HG03175 (cell line): Measurements from ENCODE around the gene FBXW10.
"Not testable (repeated sequence)": the region's sequence is repeated elsewhere in the genome, so short reads cannot be mapped to it uniquely, and the experiment has no call there.

Experiments
- ATAC-seq: cut with Tn5 transposase; IDR thresholded peaks from one replicate; pipeline ENCODE4 v1.9.1; 2021; ENCODE audit warnings: mild to moderate bottlenecking, moderate library complexity; ENCODE audit not compliant: unreplicated experiment

The FBXW10 gene, protein sequence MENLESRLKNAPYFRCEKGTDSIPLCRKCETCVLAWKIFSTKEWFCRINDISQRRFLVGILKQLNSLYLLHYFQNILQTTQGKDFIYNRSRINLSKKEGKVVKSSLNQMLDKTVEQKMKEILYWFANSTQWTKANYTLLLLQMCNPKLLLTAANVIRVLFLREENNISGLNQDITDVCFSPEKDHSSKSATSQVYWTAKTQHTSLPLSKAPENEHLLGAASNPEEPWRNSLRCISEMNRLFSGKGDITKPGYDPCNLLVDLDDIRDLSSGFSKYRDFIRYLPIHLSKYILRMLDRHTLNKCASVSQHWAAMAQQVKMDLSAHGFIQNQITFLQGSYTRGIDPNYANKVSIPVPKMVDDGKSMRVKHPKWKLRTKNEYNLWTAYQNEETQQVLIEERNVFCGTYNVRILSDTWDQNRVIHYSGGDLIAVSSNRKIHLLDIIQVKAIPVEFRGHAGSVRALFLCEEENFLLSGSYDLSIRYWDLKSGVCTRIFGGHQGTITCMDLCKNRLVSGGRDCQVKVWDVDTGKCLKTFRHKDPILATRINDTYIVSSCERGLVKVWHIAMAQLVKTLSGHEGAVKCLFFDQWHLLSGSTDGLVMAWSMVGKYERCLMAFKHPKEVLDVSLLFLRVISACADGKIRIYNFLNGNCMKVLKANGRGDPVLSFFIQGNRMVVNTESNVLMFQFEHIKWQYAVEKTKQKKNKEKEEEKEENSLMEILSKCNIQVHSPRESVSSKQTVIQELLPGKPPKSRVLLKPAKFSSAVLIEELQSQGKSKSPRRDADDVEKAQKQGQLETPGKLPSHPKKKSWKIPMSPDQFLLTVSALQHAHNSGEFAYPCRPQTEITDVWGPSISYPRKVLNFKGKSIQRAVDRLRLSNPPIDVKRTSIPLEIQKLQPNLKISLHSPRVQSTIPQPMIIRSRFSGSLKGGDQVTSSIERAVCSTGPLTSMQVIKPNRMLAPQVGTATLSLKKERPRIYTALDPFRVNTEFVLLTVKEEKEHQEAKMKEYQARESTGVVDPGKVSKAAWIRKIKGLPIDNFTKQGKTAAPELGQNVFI

DNA sequence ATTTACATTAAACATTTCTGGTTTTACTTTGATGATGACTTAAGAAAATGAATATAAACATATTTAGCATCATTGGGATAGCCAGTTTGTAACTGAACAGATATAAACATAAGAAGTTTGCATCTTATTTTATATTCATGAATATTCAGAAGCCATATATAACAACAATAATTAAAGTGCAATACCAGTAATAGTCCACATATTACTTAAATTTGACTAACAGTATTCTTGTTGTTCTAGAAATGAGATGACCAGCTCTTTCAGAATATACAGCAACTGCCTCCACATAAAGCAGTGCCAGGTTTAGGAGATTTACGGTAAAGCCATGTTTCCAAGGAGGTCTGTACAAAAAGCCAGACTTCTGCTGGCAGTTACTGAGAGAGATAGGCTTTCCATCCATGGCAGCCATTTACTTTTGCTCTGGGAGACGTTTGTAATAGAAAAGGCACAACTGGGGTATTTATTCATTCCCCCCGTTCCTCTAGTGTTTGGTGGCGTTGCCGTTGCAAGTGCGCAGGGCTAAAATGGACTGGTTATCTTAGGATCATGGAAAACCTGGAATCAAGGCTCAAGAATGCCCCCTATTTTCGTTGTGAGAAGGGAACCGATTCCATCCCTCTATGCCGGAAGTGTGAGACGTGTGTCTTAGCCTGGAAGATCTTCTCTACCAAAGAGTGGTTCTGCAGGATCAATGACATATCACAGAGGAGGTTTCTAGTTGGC is at the start of gene FBXW10:
FBXW10 (plus strand) TSS at position 356 of the 723 bp plus-strand sequence; CDS start at position 547, 191 bp downstream.
- ATAC-seq: not testable (repeated sequence)

DNA sequence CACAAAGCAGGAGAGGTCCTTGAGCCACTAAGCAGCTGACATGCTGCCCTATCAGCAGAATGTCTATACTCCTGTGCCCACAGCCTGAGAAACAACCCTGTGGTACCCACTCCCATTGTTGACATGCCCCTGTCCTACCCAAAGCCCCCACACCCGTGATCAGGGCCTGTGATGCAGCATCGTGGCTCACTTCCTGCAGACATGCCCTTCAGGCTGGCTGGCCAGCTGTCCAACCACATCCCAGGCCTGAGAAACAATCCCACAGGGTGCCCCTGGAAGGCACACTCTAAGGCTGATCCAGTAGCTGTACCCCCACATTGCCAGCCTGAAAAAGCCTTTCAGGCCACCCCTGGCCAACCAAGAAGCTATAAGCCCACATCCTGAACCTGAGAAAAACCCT is 48.7 kb upstream of the FBXW10 start:
- ATAC-seq: not testable (repeated sequence)

DNA sequence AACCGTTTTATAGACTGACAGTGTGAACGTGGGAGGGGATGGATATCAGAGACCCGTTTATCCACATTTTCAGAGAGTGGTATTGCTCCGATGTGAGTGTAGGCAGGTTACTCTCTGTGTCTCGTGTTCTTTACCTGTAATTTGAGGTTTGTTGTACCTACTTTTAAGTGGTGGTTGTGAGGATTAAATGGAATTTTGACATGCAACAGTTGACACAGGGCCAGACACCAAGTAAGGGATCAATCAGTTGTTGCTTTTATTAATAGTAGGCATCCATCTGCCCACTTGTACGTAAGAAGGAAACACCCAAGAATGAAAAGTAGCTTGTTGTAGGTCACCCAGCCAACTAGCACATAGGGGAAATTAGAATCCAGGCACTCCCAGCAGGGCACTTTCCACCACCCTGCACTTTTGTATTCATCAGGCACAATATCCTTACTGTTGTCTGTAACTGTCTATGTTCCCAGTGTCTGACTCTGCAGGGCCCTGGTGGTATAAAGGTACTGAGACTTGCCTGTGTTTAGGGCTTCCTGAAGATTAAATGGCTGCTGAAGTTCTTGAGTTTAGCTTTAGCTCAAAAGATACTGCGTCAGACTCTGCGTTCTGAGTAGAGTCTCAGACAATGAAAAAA is 45.3 kb upstream of the FBXW10 start:
- ATAC-seq: not testable (repeated sequence)

DNA sequence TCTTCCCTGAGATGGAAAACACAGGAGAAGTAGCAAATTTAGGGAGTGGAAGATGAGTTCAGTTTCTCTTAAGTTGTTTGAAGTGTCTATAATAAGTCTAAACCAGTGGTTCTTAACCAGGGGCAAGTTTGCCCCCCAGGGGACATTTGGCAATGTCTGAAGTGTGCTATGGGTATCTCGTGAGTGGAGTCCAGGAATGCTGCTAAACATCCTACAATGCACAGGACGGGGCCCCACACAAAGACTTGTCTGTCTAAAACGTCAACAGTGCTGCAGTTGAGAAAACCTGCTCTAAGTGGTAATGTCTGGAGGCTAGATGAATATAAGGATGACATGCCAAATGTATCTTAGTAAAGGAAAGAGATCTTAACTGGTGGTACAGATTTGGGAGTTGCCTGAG is 37.9 kb upstream of the FBXW10 start:
- not testable (repeated sequence) for ATAC-seq

DNA sequence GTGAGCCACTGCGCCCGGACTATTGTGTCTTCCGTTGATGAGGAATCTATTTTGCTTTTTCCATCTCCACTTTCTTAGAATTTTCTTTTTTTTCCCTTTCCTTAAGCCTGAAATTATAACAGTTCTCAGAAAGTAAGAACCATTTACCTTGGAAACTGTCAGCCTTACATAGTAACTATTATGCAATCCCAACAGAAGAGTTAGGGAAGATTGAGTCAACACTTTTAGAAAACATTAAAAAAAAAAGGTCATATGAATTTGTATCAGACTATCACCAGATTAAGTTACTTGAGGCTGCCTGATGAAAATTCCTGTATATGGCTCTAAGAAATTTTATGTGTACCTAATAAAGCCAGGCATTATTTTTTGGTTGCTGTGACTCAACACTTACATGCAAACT is 35.6 kb upstream of the FBXW10 start:
- ATAC-seq: not testable (repeated sequence)

DNA sequence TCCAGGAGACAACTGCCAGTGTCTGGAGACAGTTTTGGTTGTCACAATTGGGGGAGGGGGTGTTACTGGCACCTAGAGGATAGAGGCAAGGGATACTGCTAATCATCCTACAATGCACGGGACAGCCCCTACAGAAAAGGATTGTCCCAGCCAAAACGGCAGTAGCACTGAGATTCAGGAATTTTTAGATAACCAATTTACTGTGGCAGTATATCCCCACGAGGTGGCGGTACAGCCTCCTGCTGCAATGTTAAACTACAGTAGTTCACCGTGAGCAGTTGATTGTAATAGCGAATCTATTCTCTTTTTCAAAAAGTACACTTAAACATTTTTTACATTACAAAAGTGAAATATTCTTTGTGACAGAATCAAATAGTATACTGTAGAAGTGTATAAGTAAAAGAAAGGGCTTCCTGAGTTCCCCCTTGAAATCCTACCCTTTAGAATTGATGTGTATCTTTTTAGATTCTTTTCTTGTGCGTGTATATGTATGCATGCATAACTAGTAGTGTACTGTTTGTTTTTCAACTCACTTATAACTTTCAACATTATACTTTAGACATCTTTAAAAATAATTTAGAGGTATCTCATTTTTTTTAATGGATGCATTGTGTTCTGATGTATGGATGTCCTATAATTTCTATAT is 31.4 kb upstream of the FBXW10 start:
- ATAC-seq: not testable (repeated sequence)

DNA sequence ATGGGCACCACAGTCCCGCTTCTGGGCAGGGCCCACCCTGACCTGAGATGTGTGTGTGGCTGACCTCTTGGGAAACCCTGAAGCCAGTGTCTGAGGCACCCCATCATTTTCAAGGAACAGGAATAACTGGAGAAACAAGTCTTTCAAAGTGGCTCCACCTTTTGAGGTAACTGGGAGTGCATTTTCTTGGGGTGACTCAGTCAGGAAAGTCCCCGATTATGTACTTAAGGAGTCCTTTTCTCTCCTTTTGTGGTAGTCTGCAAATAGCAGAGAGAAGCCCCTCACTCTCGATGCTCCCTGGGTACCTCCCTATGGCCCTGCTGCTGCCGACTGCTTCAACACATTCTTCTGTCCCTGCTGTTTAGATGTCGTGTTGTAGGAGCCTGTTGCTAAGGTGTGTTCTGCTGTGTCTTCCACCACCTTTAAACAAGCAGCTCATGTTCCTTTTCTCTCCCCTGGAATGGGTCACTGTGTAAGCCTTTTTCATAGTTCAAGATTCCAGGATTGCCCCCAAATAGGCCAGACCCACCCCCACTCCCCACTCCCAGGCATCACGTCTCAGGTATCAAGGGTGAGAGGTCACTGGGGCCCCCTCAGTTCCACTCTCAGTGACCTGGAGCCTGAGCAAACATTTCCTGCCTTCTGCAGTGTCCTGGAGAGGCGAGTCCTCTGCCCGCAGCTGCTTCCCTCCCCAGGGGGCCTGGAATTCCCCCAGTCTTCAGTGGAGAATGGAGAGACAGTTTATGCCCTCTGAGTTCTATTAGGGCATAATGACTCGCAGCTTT is 25.0 kb upstream of the FBXW10 start:
- ATAC-seq: not testable (repeated sequence)

DNA sequence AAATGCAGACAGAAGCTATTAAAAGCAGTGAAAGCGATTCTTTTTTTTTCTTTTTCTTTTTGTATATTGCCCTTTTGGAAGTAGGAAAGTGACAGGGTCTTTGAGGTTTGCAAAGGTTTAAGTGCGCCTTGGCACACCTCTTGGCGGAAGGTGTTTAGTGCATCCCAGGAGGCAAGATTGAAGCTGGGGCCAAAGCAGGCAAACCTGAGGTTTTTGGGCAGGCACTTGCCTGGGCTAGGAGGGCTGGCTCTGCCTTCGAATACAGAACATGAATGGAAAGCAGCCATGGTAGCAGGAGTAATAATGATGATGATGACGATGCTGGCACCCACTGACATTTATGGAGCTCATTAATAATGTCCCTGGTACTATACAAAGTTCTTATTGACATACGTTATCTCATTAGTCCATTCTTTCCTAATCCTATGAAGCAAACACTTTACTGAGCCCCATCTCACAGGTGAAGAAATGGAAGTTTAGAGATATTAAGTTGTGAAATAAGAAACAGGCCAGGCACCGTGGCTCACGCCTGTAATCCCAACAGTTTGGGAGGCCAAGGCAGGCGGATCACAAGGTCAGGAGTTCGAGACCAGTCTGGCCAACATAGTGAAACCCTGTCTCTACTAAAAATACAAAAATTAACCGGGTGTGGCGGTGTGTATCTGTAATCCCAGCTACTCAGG is 24.3 kb upstream of the FBXW10 start:
- not testable (repeated sequence) for ATAC-seq

DNA sequence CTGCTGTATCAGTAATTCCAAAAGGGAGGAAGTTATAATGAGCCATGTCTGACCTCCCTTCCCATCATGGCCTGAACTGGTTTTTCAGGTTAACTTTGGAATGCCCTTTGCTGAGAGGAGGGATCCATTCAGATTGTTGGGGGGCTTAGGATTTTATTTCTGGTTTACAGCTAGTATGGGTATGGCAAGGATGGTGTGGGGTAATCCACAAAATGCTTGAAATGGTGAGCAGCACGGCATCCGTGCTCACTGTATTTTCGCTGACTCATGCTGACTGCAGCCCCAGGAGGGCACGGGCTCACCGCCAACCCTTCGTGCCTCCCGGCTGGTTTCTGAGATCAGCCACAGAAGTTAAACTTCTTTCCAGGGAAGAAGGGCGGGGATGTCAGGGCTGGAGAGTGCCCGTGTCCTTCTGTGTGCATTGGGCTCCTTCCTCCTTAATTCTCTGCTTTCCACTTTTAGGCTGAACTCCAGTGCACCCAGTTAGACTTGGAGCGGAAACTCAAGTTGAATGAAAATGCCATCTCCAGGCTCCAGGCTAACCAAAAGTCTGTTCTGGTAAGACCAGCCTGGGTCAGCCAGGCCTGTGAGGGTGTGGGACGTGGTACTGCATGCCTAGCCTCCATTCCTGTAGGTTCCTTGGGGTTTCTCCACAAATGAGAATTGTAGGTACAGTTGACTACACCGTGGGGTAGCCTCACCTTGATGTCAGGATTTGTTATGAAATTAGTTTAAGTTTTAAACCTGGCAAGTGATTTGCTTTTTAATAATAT is 21.9 kb upstream of the FBXW10 start:
- ATAC-seq: not testable (repeated sequence)

DNA sequence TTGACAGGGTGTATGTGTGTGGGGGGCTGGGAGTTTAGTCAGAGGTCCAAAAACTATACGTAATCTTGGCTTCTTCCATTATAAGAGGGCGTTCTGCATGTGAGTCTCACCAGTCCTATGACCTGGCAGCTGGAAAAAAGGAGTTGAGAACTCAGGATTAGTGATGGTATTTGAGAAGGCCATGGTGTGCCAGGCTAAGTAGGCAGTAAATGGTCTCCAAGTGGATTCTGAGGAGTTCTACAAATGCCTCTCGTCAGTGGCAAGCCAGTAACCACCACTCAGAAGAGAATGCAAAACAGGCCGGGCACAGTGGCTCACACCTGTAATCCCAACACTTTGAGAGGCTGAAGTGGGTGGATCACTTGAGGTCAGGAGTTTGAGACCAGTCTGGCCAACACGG is 21.2 kb upstream of the FBXW10 start:
- ATAC-seq: not testable (repeated sequence)

DNA sequence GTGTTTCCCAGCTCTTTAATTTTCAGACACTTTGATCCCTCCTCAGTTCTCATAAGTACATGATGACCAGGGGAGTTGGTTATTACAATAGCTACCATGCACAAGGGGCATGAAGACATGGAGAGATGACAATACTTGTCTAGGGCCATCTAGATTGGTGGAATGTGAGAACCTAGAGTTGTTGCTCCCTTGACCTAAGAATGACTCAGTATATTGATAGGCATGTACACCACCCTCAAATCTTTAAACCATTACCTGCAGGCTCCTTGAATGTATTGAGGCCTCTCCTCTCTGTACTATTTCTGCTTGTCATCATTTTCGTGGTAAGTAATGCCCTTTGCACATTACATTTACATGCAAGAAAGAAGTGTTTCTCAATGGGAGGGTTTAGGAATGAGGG is 20.3 kb upstream of the FBXW10 start:
- not testable (repeated sequence) for ATAC-seq

DNA sequence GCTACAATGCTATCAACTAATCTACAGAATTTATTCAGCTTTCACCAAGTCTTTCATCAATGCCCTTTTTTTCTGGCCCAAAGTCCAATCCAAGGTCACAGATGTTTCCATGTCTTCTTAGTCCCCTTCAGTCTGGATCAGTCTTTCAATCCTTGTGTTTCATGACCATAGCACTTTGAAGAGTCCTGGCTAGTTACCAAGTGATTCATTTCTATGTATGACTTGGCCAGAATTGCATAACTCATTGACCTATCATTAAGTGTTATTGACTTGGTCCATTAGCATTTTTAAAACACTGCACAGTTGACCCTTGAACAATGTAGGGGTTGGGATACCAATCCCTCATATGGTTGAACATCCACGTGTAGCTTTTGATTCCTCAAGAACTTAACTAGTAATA is 11.4 kb upstream of the FBXW10 start:
- ATAC-seq: not testable (repeated sequence)

DNA sequence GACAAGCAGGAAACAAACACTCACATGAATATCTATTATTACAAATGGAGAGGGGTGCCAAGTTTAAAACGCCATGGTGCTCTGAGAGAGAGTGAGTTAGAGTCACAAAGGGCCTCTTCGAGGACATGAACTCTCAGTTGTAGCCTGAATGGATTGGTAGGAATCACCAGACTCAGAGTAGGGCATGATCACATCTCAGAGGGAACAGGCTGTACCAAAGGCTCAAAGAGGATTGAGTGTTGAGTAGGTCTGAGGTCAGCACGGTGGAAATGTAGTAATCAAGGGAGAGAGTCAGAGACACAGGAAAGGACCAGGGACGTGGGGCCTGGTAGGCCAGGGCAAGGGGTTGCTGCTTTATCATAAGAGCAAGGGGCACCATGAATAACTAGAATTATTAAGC is 10.5 kb upstream of the FBXW10 start:
- ATAC-seq: not testable (repeated sequence)

DNA sequence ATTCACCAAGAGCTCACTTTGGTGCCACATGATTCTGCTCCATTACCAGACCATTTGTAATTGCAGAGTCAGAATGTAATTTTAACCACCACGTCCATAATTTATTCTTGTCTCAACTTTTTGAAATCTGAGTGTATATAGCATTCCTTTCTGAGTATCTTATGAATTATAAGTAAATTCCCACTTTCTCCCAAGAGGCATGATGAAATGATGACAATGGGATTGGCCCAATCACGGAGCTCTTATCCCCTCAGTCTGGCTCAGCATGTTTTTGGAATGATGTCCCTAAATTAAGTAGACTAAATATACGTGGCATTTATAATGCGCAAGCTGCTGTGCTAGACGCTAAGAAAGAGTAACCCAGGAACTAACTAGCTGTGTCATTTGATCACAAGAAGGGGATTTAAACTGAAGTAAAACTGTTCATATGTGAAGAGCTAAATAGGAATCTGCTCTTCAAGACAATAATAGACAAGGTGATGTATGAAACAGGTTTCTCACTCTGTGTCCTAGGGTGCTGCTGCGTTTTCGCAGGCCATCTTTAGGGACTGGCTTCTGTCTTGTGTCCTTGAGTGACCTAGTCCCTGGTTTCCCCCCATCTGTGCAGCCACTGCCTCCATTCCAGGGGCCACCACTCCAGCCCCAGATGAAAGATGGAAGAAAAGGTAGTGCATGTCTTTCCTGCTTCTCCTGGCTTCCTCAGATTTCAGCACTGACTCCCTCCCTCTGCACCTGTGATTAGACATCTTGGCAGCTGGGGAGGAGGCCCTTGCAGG is 4.0 kb upstream of the FBXW10 start:
- ATAC-seq: not testable (repeated sequence)

DNA sequence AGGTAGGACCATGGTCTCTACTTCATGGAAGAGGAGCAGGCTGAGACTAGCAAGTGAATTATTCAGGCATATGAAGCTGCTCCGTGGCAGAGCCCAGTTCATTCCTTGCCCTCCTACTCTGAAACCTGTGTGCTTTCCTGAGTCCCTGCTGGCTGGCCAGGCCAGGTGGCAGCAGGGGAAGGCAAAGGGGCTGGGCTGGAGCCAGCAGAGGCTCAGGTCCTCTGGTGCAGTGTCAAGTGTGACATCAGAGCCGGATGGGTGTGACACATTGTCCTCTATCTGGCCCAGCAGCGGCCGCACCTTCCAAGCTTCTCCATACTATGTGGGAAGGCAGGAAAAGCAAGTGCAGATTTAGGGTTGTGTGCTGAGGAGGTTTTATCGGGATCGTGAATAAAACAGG is 2.6 kb upstream of the FBXW10 start:
- not testable (repeated sequence) for ATAC-seq

DNA sequence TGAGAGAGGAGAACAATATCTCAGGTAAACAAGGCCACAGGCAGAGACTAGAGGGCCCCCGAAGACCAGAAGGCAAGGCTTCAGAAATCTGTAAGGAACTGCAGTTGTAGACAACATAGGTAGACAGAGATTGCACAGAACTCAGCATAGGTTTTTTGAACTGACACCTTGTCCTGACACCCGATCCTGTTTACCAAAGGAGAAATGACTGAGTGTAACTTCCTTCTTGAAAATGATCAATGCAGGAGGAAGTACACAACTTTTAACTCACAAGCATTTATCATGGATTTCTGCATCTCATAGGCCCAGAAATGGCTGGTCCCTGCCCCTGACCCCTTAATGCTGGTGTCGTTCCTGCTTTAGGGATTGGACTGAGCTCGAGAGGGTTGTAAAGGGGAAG is 872 bp downstream of the FBXW10 start:
- ATAC-seq: not testable (repeated sequence)

DNA sequence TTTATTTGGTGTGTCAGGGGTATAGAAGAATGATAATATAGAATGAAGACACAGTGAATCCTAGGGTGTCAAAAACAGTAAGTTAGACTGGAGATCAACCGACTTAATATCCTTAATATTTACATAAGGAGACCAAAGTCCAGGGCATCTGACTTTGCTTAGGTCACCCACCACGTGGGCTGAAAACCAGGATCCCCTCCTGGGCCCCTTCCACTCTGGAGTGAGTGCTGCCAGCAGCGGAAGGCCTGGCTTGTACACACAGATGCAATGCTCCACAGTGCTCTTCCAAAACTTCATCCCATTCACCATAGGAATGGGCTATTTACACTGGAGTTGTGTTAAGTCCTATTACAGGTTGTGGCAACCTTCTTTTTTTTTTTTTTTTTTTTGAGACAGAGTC is 2.7 kb downstream of the FBXW10 start:
- ATAC-seq: not testable (repeated sequence)
